ENCODE measurements around the gene CHMP4B.

DNA sequence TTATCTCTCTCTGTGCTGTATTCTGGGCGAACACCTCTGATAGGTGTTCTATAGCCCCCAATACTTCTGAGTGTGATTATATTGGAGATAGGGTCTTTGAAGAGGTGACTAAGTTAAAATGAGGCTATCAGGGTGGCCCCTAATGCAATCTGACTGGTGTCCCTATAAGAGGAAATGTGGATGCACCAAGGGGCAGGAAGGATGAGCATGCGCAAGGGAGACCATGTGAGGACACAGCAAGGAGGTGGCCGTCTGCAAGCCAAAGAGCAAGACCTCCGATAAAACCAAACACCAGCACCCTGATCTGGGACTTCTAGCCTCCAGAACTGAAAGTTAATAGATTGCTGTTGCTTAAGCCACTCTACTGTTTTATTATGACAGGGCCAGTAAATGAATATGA lies 69.2 kb downstream of the CHMP4B start:
- TF ChIP-seq GATA2 (IDR thresholded peaks at IDR 0.05; ENCODE audit: low read depth, low read length): no peak
- TF ChIP-seq GATA3 (IDR thresholded peaks at IDR 0.05; ENCODE audit: low read depth, low read length): no peak
